CD4-positive, alpha-beta T cell (primary cell): ENCODE measurements around the gene MTX1. TPM values are rescaled to one million over a fixed set of nuclear protein-coding genes. Genes with fewer than 3 reads are reported as not detected.
A peak's percentile ranks its signal among the peaks of the same experiment; 100 is the strongest.
"Not testable (repeated sequence)": the region's sequence is repeated elsewhere in the genome, so short reads cannot be mapped to it uniquely, and the experiment has no call there.

Experiments
- ATAC-seq: fragments of 200-7000 bp; cut with Tn5 transposase; one replicate; pipeline ENCODE4 v1.10.0; 2022; ENCODE audit warnings: mild to moderate bottlenecking; ENCODE audit not compliant: poor library complexity
- CTCF ChIA-PET: fragments of 350-600 bp; sonication (Branson Sonifier 250); formaldehyde crosslinking; loops from one replicate; lab custom pipeline; 2021; ENCODE audit warnings: antibody characterized with exemption, inconsistent platforms; lab: Charles Lee
- POLR2A ChIA-PET: fragments of 350-600 bp; sonication (Branson Sonifier 250); formaldehyde crosslinking; loops from one replicate; lab custom pipeline; 2021; ENCODE audit warnings: antibody characterized with exemption, inconsistent platforms; lab: Charles Lee
- DNase-seq, 14 experiments: peaks; one replicate each; pipeline ENCODE4 v3.0.0-alpha.2; 2013 to 2020; ENCODE audit warnings: mixed read lengths in 2 of 14
- H3K27ac ChIP-seq, 2 donors: one replicate each; pipeline versions ENCODE4 v1.5.1 to v1.7.0; 2013; ENCODE audit warnings: low read length in 2 of 2, low read depth in 1 of 2, mild to moderate bottlenecking in 1 of 2
- H3K27me3 ChIP-seq, 2 experiments: 1 replicate in 1 of 2; 2 replicates in 1 of 2; pipeline versions ENCODE4 v1.6.1 to v1.7.0; 2013; ENCODE audit warnings: low read length in 2 of 2, control low read depth in 1 of 2, mild to moderate bottlenecking in 1 of 2, moderate library complexity in 1 of 2; ENCODE audit not compliant: insufficient read depth in 2 of 2, control insufficient read depth in 1 of 2
- H3K36me3 ChIP-seq: one replicate; pipeline ENCODE4 v1.6.1; 2013; ENCODE audit warnings: low read length, control low read depth; ENCODE audit not compliant: insufficient read depth
- H3K4me1 ChIP-seq: one replicate; pipeline ENCODE4 v1.6.1; 2013; ENCODE audit warnings: low read length, control low read depth; ENCODE audit not compliant: insufficient read depth
- H3K4me3 ChIP-seq: one replicate; pipeline ENCODE4 v1.5.1; 2013; ENCODE audit warnings: mild to moderate bottlenecking, low read length, moderate library complexity
- H3K9me3 ChIP-seq, 2 experiments: 1 replicate in 1 of 2; 2 replicates in 1 of 2; pipeline versions ENCODE4 v1.6.1 to v1.7.0; 2013; ENCODE audit warnings: low read length in 2 of 2, mild to moderate bottlenecking in 2 of 2, control low read depth in 1 of 2, moderate library complexity in 1 of 2; ENCODE audit not compliant: control insufficient read depth in 1 of 2, insufficient read depth in 1 of 2
- H3K27ac Mint-ChIP-seq: one replicate; pipeline ENCODE4 v1.8.0; 2020; ENCODE audit warnings: mixed read lengths
- H3K27me3 Mint-ChIP-seq: one replicate; pipeline ENCODE4 v1.8.0; 2021; ENCODE audit warnings: mixed read lengths
- H3K36me3 Mint-ChIP-seq: one replicate; pipeline ENCODE4 v1.8.0; 2021; ENCODE audit warnings: low read depth, mixed read lengths
- H3K4me1 Mint-ChIP-seq: one replicate; pipeline ENCODE4 v1.8.0; 2021; ENCODE audit warnings: low read depth, mixed read lengths
- H3K4me3 Mint-ChIP-seq: one replicate; pipeline ENCODE4 v1.8.0; 2020; ENCODE audit warnings: mild to moderate bottlenecking, mixed read lengths
- H3K9me3 Mint-ChIP-seq: one replicate; pipeline ENCODE4 v1.8.0; 2020; ENCODE audit warnings: mixed read lengths
- intact Hi-C, 2 experiments: fragments of 100-400 bp; cut with DNase I in 1 of 2; cut with micrococcal nuclease in 1 of 2; formaldehyde crosslinking; loops; one replicate each; pipeline versions ENCODE4 v1.15.1 to v1.9.0; 2023 to 2025; cut with DNase I, micrococcal nuclease
- total RNA-seq, 174 experiments: library from RNA in 2 of 174; stranded (reverse) in 2 of 174; gene quantifications; one replicate each; pipeline ENCODE4 v1.2.3 and lab custom pipeline; 2021 to 2026
- TF ChIP-seq, protein P1 (sequence below): fragments of 200-600 bp; IDR thresholded peaks from one replicate; pipeline ENCODE4 v1.8.0; 2022; ENCODE audit warnings: antibody characterized with exemption, mild to moderate bottlenecking

MTX1 gene
- total RNA-seq, 2 experiments from 2014 or later: 19.9 to 20.7 TPM

- H3K36me3 Mint-ChIP-seq: peaks cover 13% of the 10 kb centered on the region
- H3K4me1 Mint-ChIP-seq: peaks cover 31% of the 10 kb centered on the region
- DNase-seq (peak in 1 of 14 experiments; percentile 34), ATAC-seq (no peak)
- H3K4me1 ChIP-seq: peaks cover 30% of the 10 kb centered on the region
- no peaks in the 10 kb centered on the region for H3K27me3 Mint-ChIP-seq
- intact Hi-C loops: loop anchor here (1.0 to 5.0 kb wide), 4 partner anchors 13 to 71 kb away; partner anchors contain the start of gene SLC50A1 (in 1 of the 2)
- no peaks in the 10 kb centered on the region for H3K9me3 ChIP-seq
- peak within 1 kb of the TSS; percentile 96 for H3K27ac Mint-ChIP-seq
- peak within 1 kb of the TSS; percentile 99 to 100 for H3K27ac ChIP-seq
- POLR2A ChIA-PET: interaction anchor here (0.6 to 3.7 kb wide), 9 partner anchors 15 to 319 kb away, joined by 3 to 42 read pairs (median 9); partner anchors contain the start of genes KRTCAP2, SCAMP3 and TRIM46
- H3K36me3 ChIP-seq: peaks cover 11% of the 10 kb centered on the region
- CTCF ChIA-PET: interaction anchor here (0.9 to 3.0 kb wide), 10 partner anchors 11 to 117 kb away, joined by 3 to 15 read pairs (median 5); partner anchors contain the start of genes KRTCAP2 and SLC50A1
- TF ChIP-seq, protein P1, sequence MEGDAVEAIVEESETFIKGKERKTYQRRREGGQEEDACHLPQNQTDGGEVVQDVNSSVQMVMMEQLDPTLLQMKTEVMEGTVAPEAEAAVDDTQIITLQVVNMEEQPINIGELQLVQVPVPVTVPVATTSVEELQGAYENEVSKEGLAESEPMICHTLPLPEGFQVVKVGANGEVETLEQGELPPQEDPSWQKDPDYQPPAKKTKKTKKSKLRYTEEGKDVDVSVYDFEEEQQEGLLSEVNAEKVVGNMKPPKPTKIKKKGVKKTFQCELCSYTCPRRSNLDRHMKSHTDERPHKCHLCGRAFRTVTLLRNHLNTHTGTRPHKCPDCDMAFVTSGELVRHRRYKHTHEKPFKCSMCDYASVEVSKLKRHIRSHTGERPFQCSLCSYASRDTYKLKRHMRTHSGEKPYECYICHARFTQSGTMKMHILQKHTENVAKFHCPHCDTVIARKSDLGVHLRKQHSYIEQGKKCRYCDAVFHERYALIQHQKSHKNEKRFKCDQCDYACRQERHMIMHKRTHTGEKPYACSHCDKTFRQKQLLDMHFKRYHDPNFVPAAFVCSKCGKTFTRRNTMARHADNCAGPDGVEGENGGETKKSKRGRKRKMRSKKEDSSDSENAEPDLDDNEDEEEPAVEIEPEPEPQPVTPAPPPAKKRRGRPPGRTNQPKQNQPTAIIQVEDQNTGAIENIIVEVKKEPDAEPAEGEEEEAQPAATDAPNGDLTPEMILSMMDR: no peak
- H3K27me3 ChIP-seq: no peaks in the 10 kb centered on the region
- peak within 1 kb of the TSS; percentile 94 for H3K4me3 Mint-ChIP-seq
- H3K4me3 ChIP-seq: peak within 1 kb of the TSS; percentile 69
- H3K9me3 Mint-ChIP-seq: no peaks in the 10 kb centered on the region
Measured at GRCh38 chr1:155207806-155208540, 522 bp upstream of the MTX1 start, which contains the start of gene THBS3. TSS of gene THBS3 (minus strand) at chr1:155207897. CDS start at chr1:155207876, 21 bp downstream.

DNA sequence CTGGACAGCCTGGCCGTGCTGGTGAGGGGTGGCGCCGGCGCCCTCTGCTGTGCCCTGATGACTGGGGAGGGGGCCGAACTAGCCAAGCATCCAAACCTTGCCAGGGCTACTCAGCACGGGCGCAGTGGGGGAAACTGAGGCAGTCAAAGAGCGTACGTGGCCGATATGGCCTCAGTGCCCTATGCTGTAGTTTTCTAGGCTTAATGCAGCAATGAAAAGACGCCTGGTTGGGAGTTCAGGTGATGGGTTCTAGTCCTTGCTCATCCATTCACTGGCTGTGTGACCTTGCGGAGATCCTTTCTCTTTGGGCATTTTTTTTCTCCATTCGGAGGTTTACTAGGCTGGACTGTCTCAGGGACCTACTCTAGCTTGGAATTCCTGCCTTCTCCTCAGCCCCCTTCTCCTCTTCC lies 822 bp downstream of the MTX1 start:
- CTCF ChIA-PET: interaction anchor here (0.7 to 3.0 kb wide), 5 partner anchors 15 to 36 kb away, joined by 3 to 15 read pairs (median 6); partner anchors contain the start of gene KRTCAP2
- Mint-ChIP-seq H3K9me3 (no peaks in the 10 kb centered on the region), H3K36me3 (peaks cover 13% of the 10 kb centered on the region), H3K4me3 (peak overlapping the region; percentile 94), H3K27ac (peak overlapping the region; percentile 96), H3K27me3 (no peaks in the 10 kb centered on the region), H3K4me1 (peaks cover 31% of the 10 kb centered on the region)
- POLR2A ChIA-PET: interaction anchor here (1.0 to 3.7 kb wide), 8 partner anchors 16 to 114 kb away, joined by 3 to 42 read pairs (median 10); partner anchors contain the start of genes FDPS, KRTCAP2 and SCAMP3
- ATAC-seq (no peak), DNase-seq (no peak)
- Histone ChIP-seq H3K9me3 (no peaks in the 10 kb centered on the region), H3K4me1 (peaks cover 30% of the 10 kb centered on the region), H3K4me3 (peak overlapping the region; percentile 69), H3K27ac (peak overlapping the region; percentile 99 to 100), H3K27me3 (no peaks in the 10 kb centered on the region), H3K36me3 (peaks cover 11% of the 10 kb centered on the region)
- intact Hi-C loops: loop anchor here (2.0 to 5.0 kb wide), 3 partner anchors 15 to 72 kb away; partner anchors contain the start of gene SLC50A1 (in 1 of the 2)
- TF ChIP-seq, protein P1: no peak

DNA sequence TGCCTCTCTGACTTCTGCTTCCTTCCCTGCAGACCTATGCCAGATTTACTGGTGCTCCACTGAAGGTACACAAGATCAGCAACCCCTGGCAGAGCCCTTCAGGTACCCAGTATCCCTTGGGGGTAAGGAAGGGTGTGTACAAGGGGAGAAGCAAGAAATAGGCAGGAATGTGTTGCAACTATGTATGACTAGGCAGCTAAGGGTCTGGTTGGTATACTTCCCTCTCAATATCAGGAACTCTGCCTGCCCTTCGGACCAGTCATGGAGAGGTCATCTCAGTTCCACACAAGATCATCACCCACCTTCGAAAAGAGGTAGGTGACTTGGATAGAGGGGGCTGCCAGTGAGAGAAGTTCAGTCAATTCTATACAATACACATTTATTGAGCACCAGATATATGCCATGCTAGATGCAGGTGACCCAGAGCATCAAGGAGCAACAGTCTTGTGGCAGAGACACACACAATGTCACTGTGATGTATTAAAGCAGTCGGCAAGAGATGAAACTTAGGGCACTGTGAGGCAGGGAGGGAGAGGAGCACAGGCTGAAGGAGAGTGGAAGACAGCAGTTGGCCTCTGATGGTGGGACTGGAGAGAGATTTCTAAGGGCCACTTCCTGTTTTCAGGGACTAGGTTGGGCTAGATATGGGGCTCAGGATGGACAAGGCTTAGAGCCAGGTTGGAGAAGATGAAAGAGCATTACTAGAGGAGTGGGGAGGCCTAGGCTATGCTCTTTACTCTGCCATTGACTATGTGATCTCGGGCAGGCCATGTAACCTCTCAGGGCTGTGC lies 2.0 kb downstream of the MTX1 start:
- peak overlapping the region; percentile 32 for H3K27ac Mint-ChIP-seq
- peak overlapping the region; percentile 54 for H3K4me3 Mint-ChIP-seq
- no peaks in the 10 kb centered on the region for H3K27me3 Mint-ChIP-seq
- peaks cover 20% of the 10 kb centered on the region for H3K36me3 Mint-ChIP-seq
- H3K4me1 Mint-ChIP-seq: peaks cover 37% of the 10 kb centered on the region
- intact Hi-C loops: no loop called here
- ATAC-seq: no peak
- TF ChIP-seq, protein P1: no peak
- POLR2A ChIA-PET: interaction anchor here (0.7 kb wide), 1 partner anchor 190 kb away, joined by 3 read pairs; no protein-coding TSS in a partner anchor
- no peaks in the 10 kb centered on the region for H3K9me3 Mint-ChIP-seq
- Histone ChIP-seq H3K9me3 (no peaks in the 10 kb centered on the region), H3K4me1 (peaks cover 39% of the 10 kb centered on the region), H3K36me3 (peaks cover 11% of the 10 kb centered on the region), H3K27ac (no peak overlapping the region), H3K27me3 (no peaks in the 10 kb centered on the region), H3K4me3 (no peak overlapping the region)
- CTCF ChIA-PET: interaction anchor here (2.8 kb wide), 1 partner anchor 17 kb away, joined by 15 read pairs; no protein-coding TSS in a partner anchor
- DNase-seq: peak in 2 of 14 experiments; percentile 45 to 55

DNA sequence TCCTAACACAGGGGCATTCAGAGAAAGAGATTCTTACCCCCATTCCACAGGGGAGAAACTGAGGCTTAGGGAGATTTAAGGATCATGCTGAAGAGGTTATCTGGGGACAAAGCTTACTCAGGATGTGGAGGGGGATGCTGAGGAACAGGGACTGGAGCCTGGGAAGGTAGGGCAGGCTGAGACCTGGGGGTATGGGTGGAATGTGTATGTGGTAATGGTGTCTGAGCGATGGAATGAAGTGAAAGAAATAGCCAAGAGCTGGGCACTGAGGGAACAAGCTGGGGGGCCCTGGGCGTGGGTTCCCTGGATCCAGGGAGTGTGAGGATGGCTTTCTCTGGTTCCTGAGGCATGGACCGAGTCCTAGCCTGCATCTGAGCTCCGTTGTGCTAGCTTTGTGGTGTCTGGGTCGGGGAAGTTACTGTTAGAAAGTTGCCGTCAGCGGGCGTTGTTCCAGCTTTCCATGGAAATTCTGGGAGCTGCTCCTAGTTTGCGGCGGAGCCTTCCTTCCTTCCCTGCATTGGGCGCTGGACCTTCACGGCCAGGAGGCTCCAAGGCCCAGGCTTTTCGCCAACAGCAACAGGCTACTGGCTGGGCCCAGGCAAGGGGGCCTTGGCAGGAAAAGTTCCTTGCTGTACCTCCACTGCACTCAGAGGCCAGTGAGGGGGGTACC lies 3.0 kb downstream of the MTX1 start:
- H3K27me3 ChIP-seq, POLR2A ChIA-PET, intact Hi-C loops, H3K27ac ChIP-seq, DNase-seq, H3K9me3 ChIP-seq, ATAC-seq, H3K27ac Mint-ChIP-seq, H3K27me3 Mint-ChIP-seq, H3K4me3 Mint-ChIP-seq, H3K4me3 ChIP-seq, H3K9me3 Mint-ChIP-seq, CTCF ChIA-PET: not testable (repeated sequence)
- Mint-ChIP-seq H3K36me3 (peaks cover 20% of the 10 kb centered on the region), H3K4me1 (peaks cover 37% of the 10 kb centered on the region)
- H3K4me1 ChIP-seq: peaks cover 41% of the 10 kb centered on the region
- H3K36me3 ChIP-seq: peaks cover 11% of the 10 kb centered on the region
